ENCODE results near the gene S1PR3.

DNA sequence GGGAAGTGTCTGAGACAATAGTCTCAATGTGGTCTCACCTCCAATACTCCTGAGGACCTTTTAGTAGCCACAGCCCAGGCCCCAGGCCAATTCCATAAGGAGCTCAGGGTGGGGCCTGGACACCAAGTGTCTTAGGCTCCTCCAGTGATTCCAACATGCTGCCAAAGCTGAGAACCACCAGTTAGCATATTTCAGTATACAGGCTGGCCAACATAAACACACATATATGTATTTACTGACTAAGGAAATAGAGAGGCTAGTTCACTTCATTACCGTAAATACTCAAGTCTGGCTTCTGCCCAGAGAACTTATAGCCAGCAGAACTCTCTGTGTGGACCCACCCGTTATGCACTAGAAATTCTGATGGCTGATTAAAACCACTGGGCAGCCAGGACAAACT is 24.1 kb downstream of the S1PR3 start:
- TF ChIP-seq, protein P1, sequence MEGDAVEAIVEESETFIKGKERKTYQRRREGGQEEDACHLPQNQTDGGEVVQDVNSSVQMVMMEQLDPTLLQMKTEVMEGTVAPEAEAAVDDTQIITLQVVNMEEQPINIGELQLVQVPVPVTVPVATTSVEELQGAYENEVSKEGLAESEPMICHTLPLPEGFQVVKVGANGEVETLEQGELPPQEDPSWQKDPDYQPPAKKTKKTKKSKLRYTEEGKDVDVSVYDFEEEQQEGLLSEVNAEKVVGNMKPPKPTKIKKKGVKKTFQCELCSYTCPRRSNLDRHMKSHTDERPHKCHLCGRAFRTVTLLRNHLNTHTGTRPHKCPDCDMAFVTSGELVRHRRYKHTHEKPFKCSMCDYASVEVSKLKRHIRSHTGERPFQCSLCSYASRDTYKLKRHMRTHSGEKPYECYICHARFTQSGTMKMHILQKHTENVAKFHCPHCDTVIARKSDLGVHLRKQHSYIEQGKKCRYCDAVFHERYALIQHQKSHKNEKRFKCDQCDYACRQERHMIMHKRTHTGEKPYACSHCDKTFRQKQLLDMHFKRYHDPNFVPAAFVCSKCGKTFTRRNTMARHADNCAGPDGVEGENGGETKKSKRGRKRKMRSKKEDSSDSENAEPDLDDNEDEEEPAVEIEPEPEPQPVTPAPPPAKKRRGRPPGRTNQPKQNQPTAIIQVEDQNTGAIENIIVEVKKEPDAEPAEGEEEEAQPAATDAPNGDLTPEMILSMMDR (IDR thresholded peaks at IDR 0.05) = no peak
- no peak for TF ChIP-seq POLR2A (IDR thresholded peaks at IDR 0.05)

Measured in prostate gland (tissue), 2 donors.